Body of pancreas (tissue), 4 donors: ENCODE results near the gene MACF1. TPM values are rescaled to one million over a fixed set of nuclear protein-coding genes. Genes with fewer than 3 reads are reported as not detected.

Source experiments
- ATAC-seq: fragments of 150-250 bp; one replicate; pipeline ENCODE4 v1.9.1; 2016
- DNase-seq, 4 donors: peaks; one replicate each; pipeline ENCODE4 v3.0.0-alpha.2; 2019
- H3K27ac ChIP-seq, 4 donors: fragments of 200-600 bp; sonication (generic); 1 replicate in 3 of 4; 2 replicates in 1 of 4; pipeline versions ENCODE4 v1.5.1 to v1.6.1; 2016 to 2019; ENCODE audit warnings: mild to moderate bottlenecking in 1 of 4, mixed read lengths in 1 of 4, moderate library complexity in 1 of 4
- H3K27me3 ChIP-seq, 2 donors: fragments of 200-600 bp; sonication (generic); one replicate each; pipeline ENCODE4 v1.6.0; 2016; ENCODE audit warnings: mild to moderate bottlenecking in 1 of 2
- H3K36me3 ChIP-seq, 2 donors: fragments of 200-600 bp; sonication (generic); replicated peaks in 1 of 2; 2 replicates each; pipeline ENCODE4 v1.5.1; 2016; ENCODE audit warnings: low read depth in 2 of 2; ENCODE audit not compliant: insufficient read depth in 1 of 2
- H3K4me1 ChIP-seq: fragments of 200-600 bp; sonication (generic); one replicate; pipeline ENCODE4 v1.6.0; 2016
- H3K4me3 ChIP-seq, 2 donors: fragments of 200-600 bp; sonication (generic); 1 replicate in 1 of 2; 2 replicates in 1 of 2; pipeline ENCODE4 v1.5.1; 2016 to 2019
- H3K9me3 ChIP-seq, 3 donors: fragments of 200-600 bp; sonication (generic); 1 replicate in 2 of 3; 2 replicates in 1 of 3; pipeline ENCODE4 v1.5.1; 2016
- POLR2A ChIP-seq, 3 donors: fragments of 450-650 bp; IDR thresholded peaks; one replicate each; pipeline ENCODE4 v1.6.1; 2016; ENCODE audit warnings: antibody characterized with exemption in 3 of 3, mild to moderate bottlenecking in 2 of 3
- WGBS, 2 donors: methylation state at CpG; one replicate each; pipeline ENCODE4 v1.1.5; 2017; 5-methylcytosine and 5-hydroxymethylcytosine counted together
- intact Hi-C: fragments of 100-400 bp; cut with DNase I; formaldehyde crosslinking; loops from one replicate; pipeline ENCODE4 v1.15.1; 2023
- total RNA-seq, 2 donors: library from RNA; depleted of rRNA; stranded (reverse); fragments of >200 nt; gene quantifications; one replicate each; pipeline ENCODE4 v1.1.0, GENCODE V29; 2016
- TF ChIP-seq, protein P1 (sequence below), 7 experiments: fragments of 450-650 bp in 4 of 7; fragments of 200-600 bp in 3 of 7; sonication (generic) in 3 of 7; IDR thresholded peaks; one replicate each; pipeline ENCODE4 v1.5.1; 2016 to 2019; ENCODE audit warnings: antibody characterized with exemption in 7 of 7

Gene MACF1
- total RNA-seq, 2 donors from 2014 or later, result 144 to 190 TPM

DNA sequence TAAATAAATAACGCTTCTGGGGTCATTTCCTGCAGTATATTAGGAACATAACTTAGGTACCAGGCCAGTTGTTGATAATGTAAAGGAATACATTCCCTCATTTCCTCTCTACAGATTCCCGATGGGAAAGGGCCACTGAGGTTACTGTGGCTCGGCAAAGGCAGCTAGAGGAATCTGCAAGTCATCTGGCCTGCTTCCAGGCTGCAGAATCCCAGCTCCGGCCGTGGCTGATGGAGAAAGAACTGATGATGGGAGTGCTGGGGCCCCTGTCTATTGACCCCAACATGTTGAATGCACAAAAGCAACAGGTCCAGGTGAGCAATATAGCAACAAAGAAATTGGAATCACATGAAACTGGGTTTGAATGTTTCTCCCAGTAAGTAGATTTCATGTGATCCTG is 177.3 kb downstream of the MACF1 start:
- Histone ChIP-seq H3K36me3 (peaks cover 0 to 21% of the 10 kb centered on the region in 2 donors), H3K9me3 (no peaks in the 10 kb centered on the region), H3K27me3 (no peaks in the 10 kb centered on the region), H3K4me1 (peaks cover 5% of the 10 kb centered on the region), H3K27ac (no peak overlapping the region), H3K4me3 (no peak overlapping the region)
- DNase-seq, result no peak
- WGBS, 2 donors, result 81 to 82% methylated on average over 5 of the region's 5 CpGs
- intact Hi-C loops, result no loop called here
- ATAC-seq, result no peak
- no peak for TF ChIP-seq POLR2A (IDR thresholded peaks at IDR 0.05)
- TF ChIP-seq, protein P1, sequence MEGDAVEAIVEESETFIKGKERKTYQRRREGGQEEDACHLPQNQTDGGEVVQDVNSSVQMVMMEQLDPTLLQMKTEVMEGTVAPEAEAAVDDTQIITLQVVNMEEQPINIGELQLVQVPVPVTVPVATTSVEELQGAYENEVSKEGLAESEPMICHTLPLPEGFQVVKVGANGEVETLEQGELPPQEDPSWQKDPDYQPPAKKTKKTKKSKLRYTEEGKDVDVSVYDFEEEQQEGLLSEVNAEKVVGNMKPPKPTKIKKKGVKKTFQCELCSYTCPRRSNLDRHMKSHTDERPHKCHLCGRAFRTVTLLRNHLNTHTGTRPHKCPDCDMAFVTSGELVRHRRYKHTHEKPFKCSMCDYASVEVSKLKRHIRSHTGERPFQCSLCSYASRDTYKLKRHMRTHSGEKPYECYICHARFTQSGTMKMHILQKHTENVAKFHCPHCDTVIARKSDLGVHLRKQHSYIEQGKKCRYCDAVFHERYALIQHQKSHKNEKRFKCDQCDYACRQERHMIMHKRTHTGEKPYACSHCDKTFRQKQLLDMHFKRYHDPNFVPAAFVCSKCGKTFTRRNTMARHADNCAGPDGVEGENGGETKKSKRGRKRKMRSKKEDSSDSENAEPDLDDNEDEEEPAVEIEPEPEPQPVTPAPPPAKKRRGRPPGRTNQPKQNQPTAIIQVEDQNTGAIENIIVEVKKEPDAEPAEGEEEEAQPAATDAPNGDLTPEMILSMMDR (IDR thresholded peaks at IDR 0.05), result no peak

GRCh38 chr1:39384305-39384704 is 179.8 kb downstream of the MACF1 start:
- no peaks in the 10 kb centered on the region for H3K4me1 ChIP-seq
- no peak for ATAC-seq
- H3K9me3 ChIP-seq, result no peaks in the 10 kb centered on the region
- H3K36me3 ChIP-seq, result peaks cover 0 to 30% of the 10 kb centered on the region in 2 donors
- 61 to 81% methylated on average over 2 of the region's 2 CpGs for WGBS, 2 donors
- H3K27me3 ChIP-seq, result no peaks in the 10 kb centered on the region
- H3K4me3 ChIP-seq, result no peak overlapping the region
- TF ChIP-seq POLR2A (IDR thresholded peaks at IDR 0.05), result no peak
- TF ChIP-seq, protein P1 (IDR thresholded peaks at IDR 0.05), result no peak
- intact Hi-C loops, result no loop called here
- H3K27ac ChIP-seq, result no peak overlapping the region
- DNase-seq, result no peak

DNA sequence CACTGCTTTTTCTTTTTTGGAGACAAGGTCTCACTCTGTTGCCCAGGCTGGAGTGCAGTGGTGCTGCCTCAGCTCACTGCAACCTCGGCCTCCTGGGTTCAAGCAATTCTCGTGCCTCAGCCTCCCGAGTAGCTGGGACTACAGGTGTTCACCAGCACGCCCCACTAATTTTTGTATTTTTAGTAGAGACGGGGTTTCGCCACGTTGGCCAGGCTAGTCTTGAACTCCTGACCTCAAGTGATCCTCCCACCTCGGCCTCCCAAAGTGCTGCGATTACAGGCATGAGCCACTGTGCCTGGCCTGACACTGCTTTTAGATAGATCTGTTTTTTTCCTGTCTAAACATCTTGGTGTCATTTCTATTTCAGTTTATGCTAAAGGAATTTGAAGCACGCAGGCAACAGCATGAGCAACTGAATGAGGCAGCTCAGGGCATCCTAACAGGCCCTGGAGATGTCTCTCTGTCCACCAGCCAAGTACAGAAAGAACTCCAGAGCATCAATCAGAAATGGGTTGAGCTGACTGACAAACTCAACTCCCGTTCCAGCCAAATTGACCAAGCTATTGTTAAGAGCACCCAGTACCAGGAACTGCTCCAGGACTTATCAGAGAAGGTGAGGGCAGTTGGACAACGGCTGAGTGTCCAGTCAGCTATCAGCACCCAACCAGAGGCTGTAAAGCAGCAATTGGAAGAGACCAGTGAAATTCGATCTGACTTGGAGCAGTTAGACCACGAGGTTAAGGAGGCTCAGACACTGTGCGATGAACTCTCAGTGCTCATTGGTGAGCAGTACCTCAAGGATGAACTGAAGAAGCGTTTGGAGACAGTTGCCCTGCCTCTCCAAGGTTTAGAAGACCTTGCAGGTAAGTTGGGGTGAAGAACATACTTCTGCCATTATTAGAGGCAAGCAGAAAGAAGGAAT is 180.8 kb downstream of the MACF1 start:
- DNase-seq (no peak), ATAC-seq (no peak)
- peaks cover 0 to 24% of the 10 kb centered on the region in 2 donors for H3K36me3 ChIP-seq
- no peaks in the 10 kb centered on the region for H3K4me1 ChIP-seq
- WGBS, 2 donors, result 81 to 84% methylated on average over 16 of the region's 16 CpGs
- H3K9me3 ChIP-seq, result no peaks in the 10 kb centered on the region
- no peak overlapping the region for H3K4me3 ChIP-seq
- no peak overlapping the region for H3K27ac ChIP-seq
- H3K27me3 ChIP-seq, result no peaks in the 10 kb centered on the region
- intact Hi-C loops, result no loop called here
- TF ChIP-seq, protein P1 (IDR thresholded peaks at IDR 0.05), result no peak
- TF ChIP-seq POLR2A (IDR thresholded peaks at IDR 0.05), result no peak

DNA sequence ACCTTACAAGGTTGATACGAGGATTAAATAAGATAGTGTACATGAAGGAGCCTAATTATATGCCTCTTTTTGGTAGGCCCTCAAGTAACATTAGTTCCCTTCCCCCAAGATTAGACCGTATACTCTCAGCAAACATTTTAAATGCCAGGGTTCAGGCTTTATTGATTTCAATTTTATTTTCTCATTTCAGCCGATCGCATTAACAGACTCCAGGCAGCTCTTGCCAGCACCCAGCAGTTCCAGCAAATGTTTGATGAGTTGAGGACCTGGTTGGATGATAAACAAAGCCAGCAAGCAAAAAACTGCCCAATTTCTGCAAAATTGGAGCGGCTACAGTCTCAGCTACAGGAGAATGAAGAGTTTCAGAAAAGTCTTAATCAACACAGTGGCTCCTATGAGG is 182.5 kb downstream of the MACF1 start:
- no peak for DNase-seq
- peak overlapping the region in 1 of 4 donors; percentile 1 for H3K27ac ChIP-seq
- WGBS, 2 donors, result 40 to 41% methylated on average over 5 of the region's 5 CpGs
- H3K27me3 ChIP-seq, result no peaks in the 10 kb centered on the region
- ATAC-seq, result no peak
- TF ChIP-seq POLR2A (IDR thresholded peaks at IDR 0.05), result no peak
- TF ChIP-seq, protein P1 (IDR thresholded peaks at IDR 0.05), result no peak
- H3K36me3 ChIP-seq, result peaks cover 0 to 16% of the 10 kb centered on the region in 2 donors
- no peak overlapping the region for H3K4me3 ChIP-seq
- intact Hi-C loops, result no loop called here
- H3K4me1 ChIP-seq, result peaks cover 9% of the 10 kb centered on the region
- no peaks in the 10 kb centered on the region for H3K9me3 ChIP-seq
